ENCODE data around the gene TTLL7.

- TF ChIP-seq HCFC1 (IDR thresholded peaks at IDR 0.05; ENCODE audit: low read depth, low read length) = no peak
- TF ChIP-seq SMC3 (conservative IDR thresholded peaks at IDR 0.05; ENCODE audit: insufficient read depth, low read depth, low read length) = no peak
- TF ChIP-seq MXD1 (CRISPR knock-in tag; IDR thresholded peaks at IDR 0.05; ENCODE audit: borderline replicate concordance, poor library complexity, severe bottlenecking) = no peak
- TF ChIP-seq ZBTB43 (CRISPR knock-in tag; IDR thresholded peaks at IDR 0.05) = no peak
- TF ChIP-seq REST (IDR thresholded peaks at IDR 0.05; ENCODE audit: borderline replicate concordance) = no peak
- no peak for TF ChIP-seq REST (CRISPR knock-in tag; IDR thresholded peaks at IDR 0.05; ENCODE audit: low read depth)
- no peak for TF ChIP-seq MAFK (IDR thresholded peaks at IDR 0.05; ENCODE audit: low read length)
- TF ChIP-seq CCNT2 (IDR thresholded peaks at IDR 0.05; ENCODE audit: borderline replicate concordance, extremely low read depth, insufficient read length, low read depth, low read length) = no peak
- TF ChIP-seq POLR2AphosphoS5 (IDR thresholded peaks at IDR 0.05; ENCODE audit: control insufficient read depth, insufficient read depth, low read depth, low read length) = no peak
- TF ChIP-seq FIP1L1 (IDR thresholded peaks at IDR 0.05; ENCODE audit: low read depth, low read length, poor library complexity, severe bottlenecking) = no peak
- no peak for TF ChIP-seq CTCF (IDR thresholded peaks at IDR 0.05 in 2 of 3, conservative IDR thresholded peaks at IDR 0.05 in 1 of 3; ENCODE audit: insufficient read depth in 2 of 3, low read depth in 1 of 3, low read length in 3 of 3)
Observed at GRCh38 chr1:83818916-83819315, 180.0 kb downstream of the TTLL7 start.
